HG03354 (cell line): ENCODE results near the gene NID1.
"Not testable (repeated sequence)": the region's sequence is repeated elsewhere in the genome, so short reads cannot be mapped to it uniquely, and the experiment has no call there.

Experiments
- ATAC-seq: cut with Tn5 transposase; IDR thresholded peaks from one replicate; pipeline ENCODE4 v1.9.1; 2021; ENCODE audit warnings: mild to moderate bottlenecking; ENCODE audit not compliant: unreplicated experiment, poor library complexity, severe bottlenecking

Gene NID1

DNA sequence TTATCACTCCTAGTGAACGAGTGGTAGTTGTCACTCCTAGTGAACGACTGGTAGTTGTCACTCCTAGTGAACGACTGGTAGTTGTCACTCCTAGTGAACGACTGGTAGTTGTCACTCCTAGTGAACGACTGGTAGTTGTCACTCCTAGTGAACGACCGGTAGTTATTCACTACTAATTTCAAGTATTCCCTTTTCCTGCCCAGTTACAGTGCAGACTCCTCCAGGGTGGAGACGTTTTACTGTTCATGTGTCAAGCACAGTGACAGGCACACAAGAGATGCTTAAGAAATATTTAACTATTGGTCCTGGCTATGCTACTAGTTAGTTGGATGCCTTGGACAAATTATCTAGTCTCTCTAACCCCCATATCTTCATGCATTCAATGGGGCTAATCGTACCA, 61.8 kb downstream of the NID1 start:
- not testable (repeated sequence) for ATAC-seq

DNA sequence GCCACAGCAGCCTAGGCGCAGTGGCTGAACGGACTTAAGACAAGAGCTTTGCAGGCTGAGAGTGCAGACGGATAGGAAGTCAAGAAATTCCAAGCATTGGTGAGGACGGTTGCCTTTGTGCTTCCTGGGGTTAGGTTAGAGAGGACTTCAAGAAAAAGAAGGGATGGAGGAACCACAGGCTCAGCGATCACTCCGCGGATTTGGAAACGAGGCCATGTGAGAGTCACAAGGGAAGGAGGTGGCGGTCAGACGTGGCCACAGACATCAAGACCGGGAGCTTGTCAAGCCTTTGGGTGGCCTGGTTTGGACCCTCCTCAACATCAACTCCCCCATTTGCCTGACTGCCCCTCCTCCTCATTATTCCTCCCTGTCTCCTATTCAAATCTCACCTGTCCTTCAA, 62.3 kb downstream of the NID1 start:
- no peak for ATAC-seq

DNA sequence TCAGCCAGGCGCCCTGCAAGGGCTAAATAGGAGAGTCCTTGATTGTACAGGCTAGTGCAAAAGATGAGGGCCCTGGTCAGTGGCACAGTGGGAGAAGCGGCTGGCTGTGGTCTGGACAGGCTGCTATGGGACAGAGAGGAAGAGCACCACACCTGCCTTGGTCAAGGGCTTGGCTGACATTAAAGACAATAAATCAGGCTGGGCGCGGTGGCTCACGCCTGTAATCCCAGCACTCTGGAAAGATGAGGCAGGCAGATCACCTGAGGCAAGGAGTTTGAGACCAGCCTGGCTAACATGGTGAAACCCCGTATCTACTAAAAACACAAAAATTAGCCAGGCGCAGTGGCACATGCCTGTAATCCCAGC, 62.9 kb downstream of the NID1 start:
- ATAC-seq: no peak

DNA sequence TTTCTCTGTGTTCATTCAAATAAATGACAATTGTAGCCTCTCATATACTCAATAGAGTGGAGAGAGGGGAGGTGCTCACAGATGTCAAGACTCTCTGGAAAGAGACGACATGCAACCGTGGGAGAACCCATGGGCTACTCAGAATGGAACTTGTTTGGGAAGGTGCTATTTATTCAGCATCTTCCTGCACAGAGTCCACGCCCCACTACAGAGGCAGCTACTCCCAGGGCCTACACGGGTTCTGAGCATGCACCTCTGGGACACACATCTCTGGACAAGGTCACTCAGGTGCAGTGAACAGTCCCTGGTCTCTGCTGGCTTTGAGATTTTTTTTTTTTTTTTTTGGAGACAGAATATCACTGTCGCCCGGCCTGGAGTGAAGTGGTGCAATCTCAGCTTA, 64.1 kb downstream of the NID1 start:
- no peak for ATAC-seq

DNA sequence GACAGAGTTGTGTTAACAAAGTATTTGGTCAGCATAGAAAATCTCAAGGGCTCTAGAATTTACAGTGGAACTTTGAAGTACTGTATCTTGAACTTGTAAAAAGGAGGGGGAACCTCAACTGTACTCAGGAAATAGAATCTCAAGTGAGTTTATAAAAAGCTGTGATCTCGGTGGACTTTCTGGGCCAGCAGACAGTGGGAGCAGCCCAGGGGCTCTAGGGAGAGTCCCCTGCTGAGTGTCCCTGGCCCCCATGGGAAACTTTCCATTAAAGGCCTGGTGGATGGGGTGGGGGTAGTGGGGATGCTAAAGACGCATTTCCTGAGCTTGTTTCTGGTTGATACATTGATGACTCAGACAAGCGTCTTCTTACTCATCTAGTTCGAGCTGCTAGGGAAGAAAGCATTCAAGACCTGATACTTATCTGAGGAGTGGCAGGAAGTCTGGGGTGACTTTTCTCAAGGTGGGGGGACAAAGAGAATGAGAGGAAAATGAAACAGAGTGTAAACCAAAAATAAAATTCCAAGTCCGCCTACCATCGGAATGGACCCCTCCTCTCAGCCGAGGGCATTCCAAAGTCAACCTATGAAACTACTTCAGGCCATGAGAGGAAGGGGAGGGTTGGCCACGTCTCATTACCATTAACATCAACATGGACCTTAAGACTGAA, 65.5 kb downstream of the NID1 start:
- ATAC-seq: peak; percentile 88

DNA sequence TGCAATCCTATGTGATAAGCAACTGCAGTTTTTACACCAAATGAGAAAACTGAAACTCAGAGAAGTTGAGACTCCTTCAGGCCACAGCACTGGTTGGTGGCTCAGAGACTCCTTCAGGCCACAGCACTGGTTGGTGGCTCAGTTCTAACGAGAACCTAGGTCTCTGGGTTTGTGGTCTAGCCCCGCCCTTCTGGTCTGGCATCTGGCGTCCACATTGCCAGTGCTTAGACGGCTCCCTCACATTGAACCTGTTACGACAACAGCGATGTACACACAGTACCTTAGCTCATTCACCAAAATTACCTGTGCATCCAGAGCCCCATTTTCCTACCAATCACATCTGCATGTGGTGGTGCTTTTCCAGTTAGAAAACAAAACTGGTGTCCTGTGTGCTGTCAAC, 66.1 kb downstream of the NID1 start:
- peak; percentile 45 for ATAC-seq

DNA sequence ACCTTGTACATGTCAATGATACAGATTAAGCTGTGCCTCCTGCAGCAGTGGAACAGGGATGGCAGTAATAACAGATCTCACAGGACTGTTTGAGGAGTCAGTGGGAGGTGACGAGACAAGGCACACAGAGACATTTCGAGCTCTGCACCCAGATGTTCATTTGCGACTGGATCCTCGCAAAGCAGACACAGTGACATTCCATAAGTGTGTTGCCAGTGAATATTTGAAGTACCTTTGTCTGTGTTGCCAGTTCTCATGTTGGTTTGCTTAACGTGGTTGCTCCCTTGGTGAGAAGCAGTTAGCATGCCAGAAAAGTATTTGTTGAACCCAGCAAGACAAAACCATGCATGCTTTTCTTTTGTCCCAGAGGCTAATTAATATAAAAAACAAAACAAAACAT, 67.0 kb downstream of the NID1 start:
- ATAC-seq: no peak

DNA sequence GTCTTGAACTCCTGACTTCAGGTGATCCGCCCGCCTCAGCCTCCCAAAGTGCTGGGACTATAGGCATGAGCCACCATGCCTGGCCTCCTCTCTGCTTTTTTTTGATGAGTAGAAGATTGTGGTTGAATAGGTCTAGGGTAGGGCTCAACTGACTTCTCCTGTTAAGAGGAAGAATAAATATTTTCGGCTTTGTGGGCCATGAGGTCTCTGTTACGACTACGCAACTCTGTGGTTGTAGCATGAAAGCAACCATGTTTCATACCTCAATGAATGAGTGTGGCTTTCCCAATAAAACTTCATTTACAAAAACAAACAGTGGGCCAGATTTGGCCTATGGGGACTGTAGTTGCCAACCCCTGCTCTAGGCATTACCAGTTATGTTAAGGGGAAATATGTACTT, 67.8 kb downstream of the NID1 start:
- ATAC-seq: no peak

DNA sequence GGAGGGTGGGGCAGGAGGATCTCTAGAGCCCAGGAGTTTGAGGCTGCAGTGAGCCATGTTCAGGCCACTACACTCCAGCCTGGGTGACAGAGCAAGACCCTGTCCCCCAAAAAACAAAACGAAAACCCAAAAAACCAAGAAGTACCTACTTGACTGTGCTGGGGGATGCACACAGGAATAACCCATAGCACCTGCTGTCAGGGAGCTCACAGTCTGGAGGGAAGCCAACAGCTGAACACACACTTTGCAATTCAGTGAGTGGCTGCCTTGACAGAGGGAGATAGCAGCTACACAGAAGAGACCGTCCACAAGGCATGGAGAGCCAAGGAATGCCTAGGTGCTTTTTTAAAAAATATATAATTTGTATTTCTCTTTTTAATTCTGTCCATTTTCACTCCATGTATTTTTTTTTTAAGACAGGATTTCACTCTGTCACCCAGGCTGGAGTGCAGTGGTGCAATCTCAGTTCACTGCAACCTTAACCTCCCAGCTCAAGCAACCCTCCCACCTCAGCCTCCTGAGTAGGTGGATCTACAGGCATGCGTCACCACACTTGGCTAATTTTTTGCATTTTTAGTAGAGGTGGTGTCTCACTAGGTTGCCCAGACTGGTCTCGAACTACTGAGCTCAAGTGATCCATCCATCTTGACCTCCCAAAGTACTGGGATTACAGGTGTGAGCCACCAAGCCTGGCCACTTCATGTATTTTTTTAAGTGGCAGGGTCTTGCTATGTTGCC, 68.7 kb downstream of the NID1 start:
- peak; percentile 27 for ATAC-seq

DNA sequence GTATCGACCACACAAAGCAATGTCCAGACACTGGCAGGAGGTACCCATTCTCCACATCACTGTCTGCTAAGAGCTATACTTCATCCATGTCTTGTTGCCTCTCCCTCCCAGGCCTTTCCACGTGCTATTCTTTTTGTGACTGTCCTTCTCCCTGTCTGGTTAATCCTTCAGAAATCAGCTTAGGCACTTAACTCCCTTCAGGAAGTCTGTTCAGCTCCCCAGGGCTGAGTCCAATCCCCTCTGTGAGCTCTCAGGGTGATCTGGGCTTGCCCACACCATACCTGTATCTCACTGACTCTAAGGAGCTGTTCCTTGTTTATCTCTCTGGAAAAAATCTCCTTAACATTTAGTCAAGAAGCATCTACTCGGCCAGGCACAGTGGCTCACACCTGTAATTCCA, 69.4 kb downstream of the NID1 start:
- no peak for ATAC-seq

DNA sequence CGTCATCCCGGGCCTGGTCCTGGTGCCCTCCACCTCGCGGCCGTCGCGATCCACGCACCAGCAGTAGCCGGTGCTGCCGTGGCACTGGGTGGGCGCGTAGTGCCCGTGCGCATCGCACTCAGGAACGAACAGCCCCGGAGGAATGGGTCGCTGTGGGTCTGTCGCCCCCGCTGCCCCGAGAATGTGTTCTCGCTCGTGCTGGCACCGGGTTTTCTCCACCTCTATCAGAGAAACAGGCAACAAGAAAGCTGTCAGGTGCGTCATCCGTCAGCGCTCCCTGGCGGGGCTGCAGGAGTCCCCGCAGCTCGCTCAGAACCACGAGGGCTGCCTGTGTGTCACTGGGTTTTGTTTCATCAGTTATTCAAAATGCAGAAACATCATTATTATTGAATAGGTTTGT, 71.2 kb downstream of the NID1 start:
- no peak for ATAC-seq

DNA sequence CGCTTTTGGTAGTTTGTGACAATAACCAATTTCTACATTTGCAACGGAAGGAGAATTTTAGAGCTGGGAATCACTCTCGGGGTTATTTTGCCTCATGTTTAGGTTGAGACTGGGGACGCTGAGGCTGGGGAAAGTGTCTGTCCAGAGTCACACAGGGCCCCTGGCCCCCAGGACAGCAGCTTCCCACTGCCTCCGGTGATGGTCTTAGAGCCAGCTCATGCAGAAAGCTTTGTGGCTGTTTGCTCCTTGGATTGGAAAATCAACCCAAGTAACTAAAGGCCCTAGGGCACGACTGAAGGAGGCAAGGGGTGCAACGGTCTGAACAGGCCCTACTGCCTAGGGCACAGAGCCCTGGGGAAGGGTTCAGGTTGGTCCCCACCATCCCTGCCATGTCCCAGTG, 72.0 kb downstream of the NID1 start:
- no peak for ATAC-seq

DNA sequence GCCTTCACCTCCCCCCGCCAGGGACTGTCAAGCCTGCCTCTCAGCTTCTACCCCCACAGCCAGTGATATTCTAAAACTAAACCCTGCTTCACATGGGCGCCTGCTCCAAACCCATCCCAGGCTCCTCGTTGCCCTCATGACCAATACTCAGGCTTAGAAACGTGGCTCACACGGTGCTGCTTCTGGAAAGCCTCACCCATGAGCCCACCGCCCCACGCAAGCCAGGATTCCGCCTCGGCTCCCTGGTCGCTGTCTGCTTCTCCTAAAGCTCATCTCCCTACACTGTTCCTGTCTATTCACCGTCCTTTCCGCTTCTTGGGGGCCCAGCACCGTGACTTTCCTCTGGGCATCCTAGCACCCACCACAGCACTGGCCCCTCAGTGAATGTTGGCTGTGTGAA, 72.5 kb downstream of the NID1 start:
- no peak for ATAC-seq

DNA sequence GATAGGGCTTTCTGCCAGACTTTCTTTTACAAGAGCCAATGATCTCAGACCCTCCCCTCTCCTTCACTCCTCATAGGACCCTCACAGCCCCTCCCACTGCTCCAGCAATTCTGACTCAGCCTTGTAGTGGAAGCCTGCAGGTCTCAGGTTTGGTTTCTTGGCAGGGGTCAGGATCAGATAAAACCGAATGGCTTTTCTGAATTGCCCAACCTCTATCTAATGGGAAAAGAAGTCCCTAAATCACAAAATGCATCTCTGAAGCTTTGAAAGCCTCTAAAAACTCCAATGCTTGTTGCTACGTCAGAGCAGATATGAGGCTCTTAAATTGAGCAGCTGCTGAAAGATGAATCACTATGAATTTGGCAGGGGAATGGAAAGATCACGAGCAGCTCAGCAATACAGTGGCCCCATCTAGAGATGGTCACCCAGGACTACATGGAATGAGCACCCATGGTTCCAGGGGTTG, 74.5 kb downstream of the NID1 start:
- no peak for ATAC-seq

DNA sequence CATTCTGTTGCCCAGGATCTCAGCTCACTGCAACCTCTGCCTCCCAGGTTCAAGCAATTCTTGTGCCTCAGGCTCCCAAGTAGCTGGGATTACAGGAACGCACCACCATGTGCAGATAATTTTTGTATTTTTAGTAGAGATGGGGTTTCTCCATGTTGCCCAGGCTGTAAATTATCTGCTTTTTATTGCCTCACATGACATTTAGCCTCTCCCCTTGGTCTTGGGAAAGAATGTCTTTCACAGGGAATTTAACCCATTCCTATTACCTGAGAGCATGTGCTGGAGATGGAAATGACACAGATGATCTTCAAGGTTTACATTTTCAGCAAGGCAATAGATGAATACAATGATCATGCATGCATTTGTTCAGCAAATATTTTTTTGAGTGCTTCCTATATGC, 75.8 kb downstream of the NID1 start:
- no peak for ATAC-seq

DNA sequence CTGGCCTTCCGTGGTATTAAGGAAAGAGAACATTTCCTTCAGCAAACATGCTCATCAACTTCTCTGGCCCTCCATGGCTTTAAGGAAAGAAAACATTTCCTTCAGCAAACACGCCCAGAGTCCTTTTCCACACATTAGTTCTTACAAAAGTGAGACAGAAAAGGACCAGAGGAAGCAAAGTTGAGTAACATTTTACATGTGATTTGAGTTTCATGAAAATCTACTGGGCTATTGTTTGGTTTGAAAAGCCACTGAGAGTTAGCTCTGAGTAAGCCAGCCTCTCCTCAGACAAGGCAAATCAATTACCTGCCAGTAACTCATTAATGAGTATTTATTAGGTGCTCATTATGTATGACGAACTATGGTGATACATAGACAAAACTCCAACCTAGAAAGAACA, 78.0 kb downstream of the NID1 start:
- peak; percentile 94 for ATAC-seq

DNA sequence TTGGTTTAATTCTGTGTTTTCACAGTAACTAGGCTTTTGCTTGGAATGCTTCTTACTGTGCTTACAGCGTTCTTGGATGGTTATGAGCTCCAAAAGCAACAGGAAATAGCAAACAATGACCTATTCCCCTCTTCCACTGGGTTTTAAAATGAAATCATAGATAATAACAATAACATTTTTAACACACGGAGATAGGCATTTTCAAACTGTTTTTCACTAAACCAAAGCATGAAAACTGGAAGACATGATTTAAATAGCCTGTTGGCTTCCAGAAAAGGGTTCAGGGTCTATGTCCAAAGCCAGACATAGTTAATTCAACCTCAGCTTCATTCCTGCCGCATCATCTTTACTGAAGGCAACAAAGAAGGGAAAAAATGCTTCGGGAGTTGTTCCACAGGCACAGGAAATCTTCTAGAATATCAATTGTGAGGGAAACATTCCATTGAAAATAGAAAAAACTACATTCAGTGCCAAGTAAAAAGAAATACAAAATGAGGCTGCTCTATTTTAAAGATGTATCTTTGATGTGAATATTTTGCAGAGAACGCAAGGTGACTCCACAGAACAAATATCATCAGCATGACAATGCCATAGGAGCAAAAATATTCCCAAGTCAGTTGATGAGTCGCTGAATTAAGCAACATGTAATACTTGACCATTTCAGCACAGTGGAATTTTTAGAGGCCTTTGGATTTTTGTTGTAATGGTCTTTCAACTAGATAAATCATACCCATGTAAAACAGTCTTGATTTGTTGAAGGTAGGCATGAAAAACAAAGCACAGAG, 80.7 kb downstream of the NID1 start:
- ATAC-seq: no peak

DNA sequence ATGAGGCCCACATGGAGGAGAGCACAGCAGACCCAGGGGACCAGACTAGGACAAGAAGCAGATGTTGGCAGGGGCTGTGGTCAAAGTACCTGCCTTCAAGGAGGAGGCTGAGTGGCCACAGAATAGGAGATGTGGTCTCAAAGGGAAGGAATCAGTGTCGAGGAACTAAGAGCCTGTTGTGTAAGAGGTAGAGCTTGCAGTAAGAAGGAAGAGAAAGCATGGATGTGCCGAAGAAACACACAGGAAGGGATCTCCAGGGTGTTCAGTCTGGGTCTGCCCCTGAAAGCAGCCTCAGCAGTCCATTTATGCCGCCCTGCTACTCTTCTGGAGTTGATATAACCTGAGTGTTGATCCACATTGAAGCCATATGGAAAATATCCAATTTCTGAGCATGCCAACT, 83.9 kb downstream of the NID1 start:
- no peak for ATAC-seq

DNA sequence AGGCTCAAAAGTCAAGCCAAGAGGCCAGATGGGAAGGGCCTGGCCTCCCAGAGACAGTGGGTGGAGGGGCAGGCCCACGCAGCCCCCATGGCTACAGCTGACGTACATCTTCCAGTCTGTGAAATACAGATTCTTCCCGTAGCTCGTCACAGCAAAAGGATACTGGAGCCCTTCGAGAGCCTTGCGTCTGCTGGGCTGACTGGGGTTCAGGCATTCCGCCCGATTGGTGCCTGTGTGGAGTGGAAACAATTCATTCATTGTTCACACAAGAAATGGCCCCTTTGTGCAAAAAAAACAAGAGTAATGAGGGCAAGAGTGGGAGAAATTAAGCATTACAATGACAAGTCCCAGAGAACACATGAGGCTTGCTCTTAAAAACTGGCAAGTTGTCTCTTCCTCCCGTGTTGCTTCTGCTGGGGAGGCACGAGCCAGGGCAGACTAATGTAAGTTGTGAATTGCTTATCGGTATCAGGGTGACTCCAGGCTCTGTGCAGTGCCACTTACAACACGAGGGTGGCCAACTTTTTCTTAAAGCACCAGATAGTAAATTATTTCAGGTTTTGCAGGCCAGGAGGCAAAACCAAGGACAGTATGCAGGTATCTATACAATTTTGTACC, 85.1 kb downstream of the NID1 start:
- no peak for ATAC-seq

DNA sequence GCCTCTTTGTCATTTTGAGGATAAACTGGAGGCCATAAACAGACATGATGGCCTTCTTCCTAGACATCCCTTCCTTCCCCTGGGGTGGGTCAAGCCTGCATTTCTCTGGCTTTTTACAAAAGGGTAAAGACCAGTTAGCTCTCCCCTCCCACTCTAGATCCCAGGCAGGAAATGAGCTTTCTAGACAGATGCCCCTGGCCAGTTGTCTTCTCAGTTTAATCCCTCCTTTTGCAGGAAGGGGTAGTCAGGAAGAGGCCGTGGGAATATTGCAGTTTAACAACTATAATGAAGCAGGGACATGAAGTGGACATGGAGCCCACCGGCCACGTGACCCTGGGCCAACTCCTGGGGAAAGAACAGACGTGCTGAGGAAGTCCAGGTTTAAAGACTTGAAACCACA, 85.7 kb downstream of the NID1 start:
- ATAC-seq: no peak
